Inflammatory macrophage (primary cell): ENCODE data around the gene MGST1.
A peak's percentile ranks its signal among the peaks of the same experiment; 100 is the strongest.

Experiments
- DNase-seq, 2 donors: peaks; one replicate each; pipeline ENCODE4 v3.0.0-alpha.2; 2020 to 2022
- total RNA-seq, 18 experiments: gene quantifications; one replicate each; lab custom pipeline; 2026; ENCODE audit warnings: mixed read lengths in 6 of 18, inconsistent platforms in 2 of 18; lab: John Stamatoyannopoulos, UW

MGST1 gene, protein sequence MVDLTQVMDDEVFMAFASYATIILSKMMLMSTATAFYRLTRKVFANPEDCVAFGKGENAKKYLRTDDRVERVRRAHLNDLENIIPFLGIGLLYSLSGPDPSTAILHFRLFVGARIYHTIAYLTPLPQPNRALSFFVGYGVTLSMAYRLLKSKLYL
- 56.6 to 177 (median 95.9) reads per million in 18 experiments for total RNA-seq

DNA sequence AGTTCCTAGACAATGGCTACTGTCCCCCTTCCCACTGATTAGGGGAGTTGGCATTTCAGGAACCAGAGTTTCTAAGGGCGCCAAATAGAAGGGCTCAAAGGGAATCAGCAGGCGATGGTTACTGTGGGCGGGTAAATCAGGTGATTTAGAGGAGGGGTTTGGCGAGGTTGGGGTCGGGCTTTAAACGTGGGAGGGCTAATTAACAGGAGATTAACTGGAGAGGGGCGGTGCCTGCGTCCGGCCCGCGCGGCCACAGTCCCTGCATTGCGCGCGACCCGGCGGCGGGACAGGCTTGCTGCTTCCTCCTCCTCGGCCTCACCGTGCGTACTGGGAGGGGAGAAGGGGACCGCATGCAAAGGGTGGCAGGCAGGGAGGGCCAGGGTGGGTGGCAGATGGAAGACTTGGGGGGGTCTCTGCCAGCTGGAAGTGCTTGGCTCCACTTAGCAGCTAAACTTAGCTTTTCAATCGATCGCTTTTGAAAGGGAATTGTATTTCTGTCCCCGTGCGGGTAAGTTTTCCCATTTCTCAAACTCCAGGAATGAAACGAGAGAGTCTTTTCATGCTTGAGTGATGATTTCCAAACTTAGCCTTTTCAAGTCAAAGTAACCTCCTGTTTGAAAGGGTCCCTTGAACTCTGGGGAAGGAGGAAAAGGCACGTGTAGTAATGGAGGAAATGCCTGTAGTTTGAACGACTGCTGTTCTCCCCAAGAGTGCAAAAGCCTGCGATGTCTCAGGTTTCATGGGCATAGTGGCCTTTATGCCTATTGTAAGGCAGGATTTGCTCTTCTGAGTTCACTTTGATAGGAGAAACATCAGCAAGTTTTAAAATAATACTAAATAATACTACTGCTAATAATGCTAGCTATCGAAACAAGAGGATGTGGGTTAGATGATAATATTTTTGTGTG is at the start of gene MGST1:
TSS of gene MGST1 (plus strand) at position 255 of the 908 bp plus-strand sequence. CDS start 6,608 bp downstream, outside the sequence.
- DNase-seq = peak; percentile 61

DNA sequence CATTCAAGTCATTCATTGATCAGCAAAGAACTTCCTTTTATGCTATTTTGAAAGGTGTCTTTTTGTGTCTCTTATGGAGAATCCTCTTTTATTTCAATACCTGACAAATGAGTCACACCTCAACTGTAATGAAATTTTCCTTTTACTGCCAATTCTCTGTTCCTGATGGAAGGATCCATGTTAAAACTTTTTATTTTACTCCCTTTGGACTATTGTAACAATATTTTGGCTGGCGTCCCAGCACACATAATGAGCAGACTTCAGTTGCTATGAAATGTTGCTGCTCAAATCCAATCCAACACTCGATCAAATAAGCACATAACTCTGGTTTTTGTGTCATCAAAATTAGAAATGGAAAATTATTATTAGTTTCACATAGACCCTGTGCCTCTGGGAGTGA is 48.0 kb upstream of the MGST1 start:
- no peak for DNase-seq

DNA sequence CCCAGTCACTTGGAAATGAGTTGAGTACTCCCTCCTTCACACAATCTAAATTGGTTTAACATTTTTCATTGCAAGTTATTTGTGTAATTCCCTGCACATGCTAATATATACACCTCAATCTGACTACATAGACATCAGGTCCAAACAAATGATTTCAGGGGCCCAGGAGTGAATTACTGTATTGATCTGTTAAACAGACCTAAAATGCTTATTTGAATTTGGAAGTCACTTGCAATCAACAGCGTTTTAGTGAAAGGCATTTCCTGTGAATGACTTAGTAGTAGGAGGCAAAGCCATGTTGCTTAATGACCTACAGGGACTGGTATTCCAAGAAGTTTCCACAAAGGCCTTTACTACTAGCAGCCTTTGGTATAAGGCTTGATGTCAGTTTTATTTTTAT is 47.3 kb upstream of the MGST1 start:
- DNase-seq = no peak

DNA sequence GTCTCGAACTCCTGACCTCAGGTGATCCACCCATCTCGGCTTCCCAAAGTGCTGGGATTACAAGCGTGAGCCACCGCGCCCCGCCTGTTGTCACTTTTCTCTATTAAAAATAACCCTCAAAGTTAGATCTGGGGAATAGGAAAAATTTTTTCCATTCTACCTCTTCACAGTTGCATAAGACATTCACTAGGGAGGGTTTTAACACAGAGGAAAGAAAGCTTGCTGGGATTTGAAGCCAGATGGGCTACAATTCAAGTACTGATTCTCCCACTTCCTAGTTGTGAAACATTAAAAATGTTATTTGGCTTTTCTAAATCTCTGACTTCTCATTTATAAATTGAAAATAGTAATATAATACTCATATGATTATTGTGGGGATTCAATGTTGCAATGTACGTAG is 46.7 kb upstream of the MGST1 start:
- DNase-seq = no peak

DNA sequence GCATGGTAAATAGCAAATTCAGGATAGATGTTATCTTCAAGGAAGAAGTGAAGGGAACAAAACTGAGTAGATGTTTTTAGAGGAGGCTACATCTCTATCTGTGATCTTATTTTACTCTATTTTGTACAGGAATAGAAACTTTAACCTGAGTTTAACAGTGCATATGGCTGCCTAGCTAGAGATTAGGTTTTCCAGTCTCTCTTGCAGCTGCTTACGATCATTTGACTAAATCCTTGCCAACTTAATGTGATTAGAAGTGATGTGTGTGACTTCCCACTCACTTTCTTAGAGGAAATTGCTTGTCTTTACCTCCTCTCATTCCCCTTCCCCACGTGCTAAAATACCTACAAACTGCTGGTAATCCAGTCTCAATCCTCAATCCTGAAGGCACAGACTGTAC is 43.5 kb upstream of the MGST1 start:
- no peak for DNase-seq

DNA sequence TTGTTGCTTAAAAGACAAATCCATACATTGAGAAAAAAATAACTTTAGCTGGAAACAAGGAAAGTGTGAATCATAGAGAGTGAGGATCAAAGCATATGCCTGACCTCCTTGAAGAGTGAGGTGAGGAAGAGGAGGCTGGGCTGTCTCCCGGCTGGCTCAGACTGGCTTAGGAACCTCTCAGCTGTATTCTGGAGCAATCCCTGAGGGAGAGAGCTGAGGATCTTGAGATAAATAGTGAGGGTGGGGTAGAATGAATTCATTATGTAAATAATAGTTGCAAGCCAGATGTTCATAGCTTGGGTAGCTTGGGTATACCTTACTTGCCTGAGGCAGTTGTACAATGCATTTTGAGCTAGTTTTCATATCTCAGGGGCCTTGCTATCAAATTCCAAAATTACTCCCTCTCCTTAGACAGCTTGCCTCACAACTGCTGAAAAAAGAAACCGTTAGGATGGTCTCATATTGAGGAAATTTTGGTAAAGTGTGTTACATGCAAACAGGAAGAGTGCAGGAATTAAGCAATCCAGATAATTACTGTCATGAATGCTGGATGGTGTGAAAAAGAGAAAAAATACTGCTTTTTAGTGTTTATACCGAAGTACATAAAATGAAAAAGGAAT is 39.5 kb upstream of the MGST1 start:
- DNase-seq = no peak

DNA sequence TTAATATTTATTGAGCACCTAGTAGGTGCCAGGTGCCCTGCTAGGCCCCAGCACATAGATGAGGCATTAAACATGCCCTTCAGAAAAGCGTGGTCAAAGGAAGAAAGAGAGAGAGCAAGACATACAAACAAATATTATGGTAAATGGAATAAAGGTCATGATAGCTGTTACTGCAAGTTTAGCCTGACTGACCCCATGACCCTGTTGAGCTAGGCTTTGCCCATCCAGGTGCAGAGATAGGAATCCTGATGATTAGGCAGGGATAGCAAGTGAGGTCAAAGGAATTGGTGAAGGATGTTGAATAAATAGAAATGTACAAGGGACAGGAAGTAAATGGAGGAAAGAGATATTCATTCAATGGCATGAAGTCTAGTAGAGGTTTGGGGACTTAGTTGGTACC is 36.5 kb upstream of the MGST1 start:
- no peak for DNase-seq

DNA sequence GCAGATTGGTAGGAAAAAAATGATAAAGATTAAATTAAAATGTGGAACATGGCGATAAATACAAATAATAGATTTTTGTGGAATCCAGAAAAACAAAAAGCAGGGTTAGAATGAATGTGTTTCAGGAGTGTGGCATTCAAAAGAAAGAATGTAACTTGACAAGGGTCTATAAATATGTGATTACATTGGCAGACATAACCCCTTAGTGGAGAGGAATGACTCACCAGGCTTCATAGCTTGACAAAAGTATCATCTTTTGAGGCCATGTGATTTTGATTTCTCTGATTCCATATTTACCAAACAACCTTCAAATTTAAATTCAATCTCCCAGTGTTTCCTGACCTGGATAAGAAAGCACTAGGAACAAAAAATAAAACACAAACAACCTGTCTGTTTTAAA is 24.4 kb upstream of the MGST1 start:
- no peak for DNase-seq

DNA sequence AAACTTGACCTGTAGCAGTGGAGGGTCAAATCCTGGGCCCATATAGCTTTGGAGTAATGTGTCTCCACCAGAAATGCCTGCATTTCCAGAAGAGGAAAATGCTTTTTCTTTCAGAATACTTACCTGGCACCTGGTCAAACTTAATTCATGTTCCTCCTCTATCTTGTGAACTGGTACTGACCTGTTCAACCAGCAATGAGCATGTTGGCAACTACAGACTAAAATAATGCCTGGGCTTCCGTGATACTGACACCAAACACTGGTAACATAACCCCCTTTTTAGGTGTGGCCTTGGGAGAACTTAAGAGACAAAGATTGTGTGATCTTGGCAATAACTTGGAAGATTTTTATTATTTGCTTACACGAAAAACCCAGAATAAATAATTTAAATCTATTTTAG is 23.8 kb upstream of the MGST1 start:
- DNase-seq = no peak

DNA sequence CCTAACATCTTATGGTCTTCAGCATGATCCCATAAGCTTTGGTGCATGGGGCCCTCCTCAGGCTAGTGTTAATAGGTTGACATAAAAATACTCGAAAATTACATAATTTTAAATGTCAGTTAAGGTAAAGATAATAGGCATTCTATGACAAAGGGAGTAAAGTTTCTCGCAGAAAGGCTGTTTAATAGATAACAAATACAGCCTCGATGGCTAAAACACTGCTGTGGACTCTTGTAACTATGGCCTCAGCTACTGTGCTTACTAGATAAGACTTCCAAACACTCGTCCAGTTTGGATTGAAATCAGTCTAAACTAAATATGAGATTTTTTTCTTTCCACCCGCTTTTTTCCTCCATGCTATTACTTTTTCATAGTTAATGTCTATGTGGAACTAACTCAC is 23.2 kb upstream of the MGST1 start:
- no peak for DNase-seq

DNA sequence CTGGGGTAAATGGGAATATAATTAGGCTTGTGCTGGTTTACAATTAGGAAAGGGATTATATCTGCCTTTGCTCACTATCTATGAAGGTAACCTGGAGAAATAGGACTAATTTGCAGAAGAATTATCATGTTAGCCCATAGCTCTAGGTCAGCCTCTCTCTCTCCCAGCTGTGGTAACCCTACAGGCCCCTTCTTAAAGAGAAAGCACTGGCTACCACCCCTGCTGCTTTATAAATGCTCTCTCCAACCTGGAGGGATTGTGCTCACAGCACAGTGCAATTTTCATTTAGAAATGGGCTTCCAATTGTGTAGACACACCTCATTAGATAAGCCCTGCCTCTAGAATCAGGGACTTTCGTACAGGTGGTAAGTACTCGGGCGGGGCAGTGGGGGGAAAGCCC is 22.7 kb upstream of the MGST1 start:
- DNase-seq = no peak

DNA sequence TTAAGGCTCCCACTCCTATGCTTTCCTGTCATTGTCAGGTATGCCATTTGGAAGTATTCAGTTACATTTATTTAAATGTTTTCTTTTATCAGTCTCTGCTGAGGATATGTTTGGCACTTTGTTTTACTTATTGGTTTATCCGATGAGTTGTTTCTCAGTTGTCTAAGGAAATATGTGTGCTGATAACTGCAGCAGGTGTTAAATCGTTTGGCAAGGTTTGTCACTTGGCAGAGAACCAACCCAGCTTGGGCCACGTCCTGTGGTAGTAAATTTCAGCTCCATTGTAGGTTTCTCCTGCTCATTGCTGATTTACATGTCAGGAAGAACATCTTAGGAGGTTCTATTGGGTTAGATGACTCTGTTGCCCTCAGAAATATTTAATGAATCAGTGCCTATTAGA is 22.0 kb upstream of the MGST1 start:
- DNase-seq = no peak

DNA sequence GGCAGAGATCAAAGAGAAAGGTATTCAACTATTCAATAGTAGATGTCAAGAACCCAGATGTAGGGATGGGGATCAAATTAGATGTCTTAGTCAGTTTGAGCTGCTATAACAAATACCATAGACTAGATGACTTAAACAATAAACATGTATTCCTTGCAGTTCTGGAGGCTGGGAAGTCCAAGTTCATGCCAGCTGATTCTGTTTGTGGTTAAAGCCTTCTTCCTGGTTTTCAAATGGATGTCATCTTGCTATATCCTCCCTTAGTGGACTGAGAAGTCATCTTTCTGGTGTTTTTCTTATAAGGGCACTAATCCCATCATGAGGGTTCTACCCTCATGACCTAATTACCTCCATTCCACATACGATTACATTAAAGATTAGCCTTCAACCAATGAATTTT is 19.5 kb upstream of the MGST1 start:
- no peak for DNase-seq

DNA sequence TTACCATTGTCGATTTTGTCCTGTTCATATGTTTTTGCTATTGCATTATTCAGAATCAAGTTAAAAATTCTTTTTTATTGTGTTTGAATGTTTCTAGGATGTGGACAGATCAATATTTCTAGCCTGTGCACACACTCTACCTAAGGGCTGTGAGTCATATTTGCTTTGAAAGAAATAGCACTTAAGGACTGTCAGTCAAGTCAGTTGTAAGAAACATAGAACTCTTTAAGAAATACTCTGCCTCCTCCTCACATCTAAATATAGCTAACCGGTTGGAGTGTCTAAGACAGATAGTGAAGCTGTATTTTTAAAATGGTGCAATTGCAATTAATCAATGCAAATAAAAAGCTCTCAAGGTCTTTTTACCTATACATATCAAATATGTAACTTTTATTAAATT is 17.9 kb upstream of the MGST1 start:
- no peak for DNase-seq

DNA sequence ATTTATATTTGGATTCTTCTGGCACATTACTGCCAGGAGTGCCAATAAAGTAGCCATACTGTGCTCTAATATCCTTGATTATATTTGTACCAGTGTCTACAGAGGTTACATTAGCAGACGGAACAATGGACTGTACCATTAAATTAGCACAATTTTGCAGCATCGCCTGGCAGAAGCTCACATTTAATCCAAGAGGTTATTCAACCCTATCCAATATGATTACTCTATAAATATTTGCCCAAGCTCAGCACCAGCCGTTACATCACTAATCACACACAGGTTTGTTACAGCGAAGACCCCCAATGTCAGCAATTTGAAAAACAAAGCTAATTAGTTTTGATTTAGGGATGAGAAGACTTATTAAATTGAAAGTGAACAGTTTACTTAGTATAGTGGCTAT is 16.9 kb upstream of the MGST1 start:
- DNase-seq = no peak

DNA sequence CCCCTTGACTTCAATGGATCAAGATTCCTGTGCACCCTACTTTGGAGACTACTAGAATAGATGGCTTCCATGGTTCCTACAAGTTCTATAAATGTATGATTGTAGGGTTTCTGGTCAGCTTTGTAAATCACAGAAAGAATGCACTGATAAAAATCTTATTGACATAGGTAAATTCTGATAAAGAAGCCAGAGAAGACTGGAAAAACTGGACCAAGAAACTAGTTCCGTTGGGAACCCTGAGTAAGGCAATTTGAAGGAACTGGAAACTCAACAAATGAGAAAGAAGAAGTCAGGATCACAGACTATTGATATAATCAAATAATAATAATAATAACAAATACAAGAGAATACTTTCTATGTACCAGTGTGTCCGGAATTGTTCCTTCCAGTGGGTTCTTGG is 15.4 kb upstream of the MGST1 start:
- no peak for DNase-seq

DNA sequence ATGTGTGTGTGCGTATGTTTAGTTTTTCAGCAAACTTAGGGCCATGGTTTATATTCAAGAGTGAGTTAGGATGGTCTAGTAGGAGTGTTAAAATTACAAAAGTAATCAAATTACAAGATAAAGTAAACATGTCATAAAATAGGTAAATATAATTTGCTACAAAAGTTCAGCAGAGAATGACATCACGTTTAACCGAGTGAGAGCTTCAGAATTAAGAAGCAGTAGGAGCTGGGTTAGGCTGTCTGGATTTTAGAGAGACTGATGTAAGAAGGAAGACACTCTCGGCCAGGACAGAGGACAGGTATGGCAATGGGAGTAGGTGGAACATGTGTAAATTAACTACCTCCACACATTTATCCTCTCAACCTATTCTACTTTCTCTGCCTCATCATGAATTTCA is 11.6 kb upstream of the MGST1 start:
- no peak for DNase-seq

DNA sequence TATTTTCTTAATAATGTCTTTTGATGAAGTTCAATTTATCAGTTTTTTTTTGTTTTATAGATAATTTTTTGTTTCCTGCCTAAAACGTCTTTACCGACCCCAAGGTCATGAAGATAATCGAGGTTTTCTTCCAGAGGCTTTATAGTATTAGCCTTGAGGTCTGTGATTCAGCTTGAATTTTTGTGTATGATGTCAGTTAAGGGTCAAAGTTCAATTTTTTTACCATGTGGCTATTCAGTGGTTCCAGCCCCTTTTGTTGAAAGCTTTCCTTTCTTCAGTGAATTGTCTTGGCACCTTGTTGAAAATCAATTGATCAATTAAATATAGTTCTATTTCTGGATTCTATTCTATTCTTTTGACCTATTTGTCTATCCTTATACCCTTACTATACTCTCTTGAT is 3.2 kb upstream of the MGST1 start:
- no peak for DNase-seq

DNA sequence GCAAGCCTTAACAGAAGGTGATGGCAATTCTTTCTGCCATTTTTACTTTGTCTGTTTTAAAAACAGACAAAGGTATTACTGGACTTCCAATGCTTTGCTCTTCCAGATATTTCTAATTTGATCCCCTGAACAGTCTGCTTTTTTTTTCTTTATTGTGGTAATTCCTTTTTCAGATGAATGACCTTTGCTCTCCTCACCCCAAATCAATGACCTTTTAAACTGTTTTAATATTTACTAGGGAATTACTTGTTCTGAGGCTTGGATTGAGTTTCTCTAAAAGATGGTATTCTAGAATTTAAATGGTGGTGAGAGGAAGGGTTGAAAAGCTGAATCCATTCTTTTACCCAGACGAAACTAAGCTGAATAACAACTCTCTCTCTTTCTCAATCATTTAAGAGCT is 2.3 kb upstream of the MGST1 start:
- no peak for DNase-seq

DNA sequence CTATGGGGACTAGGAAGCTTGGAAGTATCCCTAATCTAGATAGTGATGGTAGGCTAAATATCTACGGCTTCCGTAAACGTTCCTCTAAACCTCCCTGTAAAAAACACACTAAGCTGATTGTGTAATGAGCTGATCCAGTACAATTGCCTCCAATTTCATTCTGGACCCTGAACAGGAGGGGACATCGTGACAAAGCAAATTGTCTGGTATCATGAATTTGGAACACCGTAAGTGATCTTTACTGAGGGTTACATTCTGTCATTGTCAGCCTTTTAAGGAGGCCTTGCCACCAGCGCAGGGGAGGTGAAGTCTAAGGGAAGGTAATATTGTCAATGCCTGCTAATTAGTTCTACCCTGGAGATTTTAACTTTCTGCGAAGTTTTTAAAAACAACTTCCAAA is 487 bp upstream of the MGST1 start:
- no peak for DNase-seq

DNA sequence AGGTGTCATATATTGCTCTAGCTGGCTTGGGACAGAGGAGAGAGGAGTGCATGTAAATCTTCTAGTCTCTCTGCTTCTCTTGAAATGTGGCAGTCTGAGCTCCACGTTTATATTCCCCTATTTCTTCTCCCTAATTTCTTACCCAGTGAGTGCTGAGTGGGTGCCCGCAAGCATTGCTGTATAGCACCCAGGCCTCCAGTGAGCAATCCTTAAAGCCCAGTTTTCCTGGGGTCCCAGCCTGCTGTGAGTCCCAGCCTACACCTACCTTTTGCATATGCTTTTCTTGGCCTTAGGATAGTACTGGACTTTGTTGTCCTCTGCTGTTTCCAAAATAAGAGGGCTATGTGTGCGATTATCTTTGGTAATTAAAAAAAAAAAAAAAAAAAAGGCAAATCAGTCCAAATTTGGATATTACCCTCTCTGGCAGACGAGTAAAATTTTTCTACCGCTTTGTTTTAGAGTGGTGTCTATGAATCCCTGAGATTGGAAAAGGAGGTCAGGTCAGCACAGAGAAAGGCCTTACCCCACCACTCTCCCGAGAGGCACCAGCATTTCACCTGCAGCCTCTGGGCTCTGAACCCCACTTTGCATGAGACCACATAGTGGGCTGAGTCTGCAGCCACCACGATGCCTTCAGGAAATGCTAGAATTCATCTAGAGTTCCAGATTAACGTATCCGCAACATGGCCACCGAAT is 1.1 kb downstream of the MGST1 start:
- no peak for DNase-seq

DNA sequence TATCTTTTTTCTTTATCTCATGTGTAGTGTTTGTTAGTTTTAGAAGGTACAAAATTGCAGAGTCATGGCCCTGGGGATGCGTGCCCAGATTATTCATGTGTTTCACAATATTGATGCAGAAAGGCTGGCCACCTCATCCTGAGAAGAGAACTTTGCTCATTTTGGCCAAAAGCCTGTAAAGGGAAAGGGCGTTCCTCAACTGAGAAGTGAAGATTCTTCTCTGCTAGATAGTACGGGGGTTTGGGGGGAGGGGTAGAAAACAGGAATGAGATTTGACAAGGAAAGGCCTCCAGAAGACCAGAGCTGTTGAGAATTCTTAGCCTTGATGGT is 1.7 kb downstream of the MGST1 start:
- DNase-seq = peak; percentile 87 to 91

DNA sequence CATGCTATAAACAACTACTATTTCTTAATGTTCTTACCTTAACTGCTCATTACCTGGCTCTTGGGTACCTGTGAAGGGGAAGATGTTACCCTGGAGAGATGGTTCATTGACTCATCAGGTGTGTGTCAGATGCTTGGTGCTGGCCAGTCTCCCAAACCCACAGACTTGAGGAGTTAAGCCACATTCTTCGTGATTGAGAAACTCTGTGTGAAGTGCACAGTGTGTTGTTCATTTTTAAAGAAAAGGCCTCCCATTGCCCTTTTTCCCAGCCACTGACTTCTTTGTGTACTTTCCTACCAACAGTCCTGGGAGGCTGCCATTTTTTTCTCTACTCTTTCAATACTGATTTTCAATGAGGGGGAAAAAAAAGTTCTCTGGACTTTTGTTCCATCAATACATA is 3.2 kb downstream of the MGST1 start:
- DNase-seq = peak; percentile 65 to 77

DNA sequence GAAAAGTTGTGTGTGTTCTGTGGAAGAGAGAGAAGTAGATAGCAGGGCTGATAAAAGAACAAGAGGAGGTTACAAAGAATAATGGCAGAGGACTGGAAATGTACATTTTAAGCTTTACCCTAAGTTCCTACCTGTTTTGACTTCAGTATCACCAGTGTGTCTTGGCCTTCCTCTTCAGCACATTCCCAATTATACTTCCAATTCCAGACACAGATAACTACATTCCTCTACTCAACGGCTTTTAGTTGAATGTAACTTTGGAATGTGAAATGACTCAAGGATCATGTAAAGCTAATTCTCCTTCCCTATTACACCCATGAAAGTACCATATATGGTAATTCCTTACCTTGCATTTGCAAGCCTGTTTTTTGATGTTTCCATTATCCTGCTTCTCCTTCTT is 5.0 kb downstream of the MGST1 start:
- no peak for DNase-seq
